IPS-15b (cell line): ENCODE results near the gene FMNL2.

Experiments
- H3K27me3 ChIP-seq: one replicate; pipeline ENCODE4 v1.6.1; 2013; ENCODE audit warnings: low read length; ENCODE audit not compliant: control insufficient read depth, insufficient read depth
- H3K36me3 ChIP-seq: one replicate; pipeline ENCODE4 v1.6.1; 2013; ENCODE audit warnings: low read length; ENCODE audit not compliant: control insufficient read depth, insufficient read depth
- H3K4me1 ChIP-seq: one replicate; pipeline ENCODE4 v1.6.1; 2013; ENCODE audit warnings: mild to moderate bottlenecking, low read length; ENCODE audit not compliant: control insufficient read depth, insufficient read depth
- H3K4me3 ChIP-seq: one replicate; pipeline ENCODE4 v1.5.1; 2013; ENCODE audit warnings: low read depth, low read length
- H3K9ac ChIP-seq: one replicate; pipeline ENCODE4 v1.6.1; 2013; ENCODE audit warnings: low read depth, mild to moderate bottlenecking, low read length
- H3K9me3 ChIP-seq: one replicate; pipeline ENCODE4 v1.6.1; 2013; ENCODE audit warnings: mild to moderate bottlenecking, low read length; ENCODE audit not compliant: control insufficient read depth, insufficient read depth

FMNL2 gene

GRCh38 chr2:152486737-152487400 lies 151.9 kb downstream of the FMNL2 start:
- Histone ChIP-seq H3K4me1 (peaks cover 12% of the 10 kb centered on the region), H3K27me3 (no peaks in the 10 kb centered on the region), H3K9me3 (no peaks in the 10 kb centered on the region), H3K4me3 (no peak overlapping the region), H3K9ac (no peak overlapping the region), H3K36me3 (no peaks in the 10 kb centered on the region)

GRCh38 chr2:152488075-152488474 lies 153.1 kb downstream of the FMNL2 start:
- Histone ChIP-seq H3K9me3 (no peaks in the 10 kb centered on the region), H3K9ac (no peak overlapping the region), H3K4me1 (peaks cover 16% of the 10 kb centered on the region), H3K27me3 (no peaks in the 10 kb centered on the region), H3K4me3 (no peak overlapping the region), H3K36me3 (no peaks in the 10 kb centered on the region)

GRCh38 chr2:152489364-152489763 lies 154.4 kb downstream of the FMNL2 start:
- Histone ChIP-seq H3K36me3 (no peaks in the 10 kb centered on the region), H3K4me3 (no peak overlapping the region), H3K4me1 (peaks cover 29% of the 10 kb centered on the region)

GRCh38 chr2:152490686-152491455 lies 155.9 kb downstream of the FMNL2 start:
- Histone ChIP-seq H3K27me3 (no peaks in the 10 kb centered on the region), H3K4me3 (no peak overlapping the region), H3K9ac (no peak overlapping the region), H3K4me1 (peaks cover 33% of the 10 kb centered on the region), H3K36me3 (no peaks in the 10 kb centered on the region), H3K9me3 (no peaks in the 10 kb centered on the region)

More at GRCh38 chr2:152489364-152489763, 154.4 kb downstream of the FMNL2 start:
- Histone ChIP-seq H3K9me3 (no peaks in the 10 kb centered on the region), H3K27me3 (no peaks in the 10 kb centered on the region), H3K9ac (no peak overlapping the region)

GRCh38 chr2:152492131-152492530 lies 157.2 kb downstream of the FMNL2 start:
- H3K4me1 ChIP-seq, result peaks cover 33% of the 10 kb centered on the region
- H3K9ac ChIP-seq, result no peak overlapping the region

GRCh38 chr2:152492911-152493310 lies 157.9 kb downstream of the FMNL2 start:
- Histone ChIP-seq H3K4me3 (peak overlapping the region; percentile 9), H3K9ac (no peak overlapping the region), H3K27me3 (no peaks in the 10 kb centered on the region), H3K9me3 (no peaks in the 10 kb centered on the region), H3K4me1 (peaks cover 33% of the 10 kb centered on the region), H3K36me3 (no peaks in the 10 kb centered on the region)

More at GRCh38 chr2:152492131-152492530, 157.2 kb downstream of the FMNL2 start:
- no peaks in the 10 kb centered on the region for H3K36me3 ChIP-seq
- no peaks in the 10 kb centered on the region for H3K9me3 ChIP-seq
- H3K4me3 ChIP-seq, result no peak overlapping the region
- H3K27me3 ChIP-seq, result no peaks in the 10 kb centered on the region

- Histone ChIP-seq H3K9ac (no peak overlapping the region), H3K4me3 (peak overlapping the region; percentile 9), H3K4me1 (peaks cover 33% of the 10 kb centered on the region), H3K27me3 (no peaks in the 10 kb centered on the region), H3K36me3 (no peaks in the 10 kb centered on the region), H3K9me3 (no peaks in the 10 kb centered on the region)
These were observed 158.4 kb downstream of the FMNL2 start for GRCh38 chr2:152493417-152493816.

- Histone ChIP-seq H3K4me1 (peaks cover 32% of the 10 kb centered on the region), H3K27me3 (no peaks in the 10 kb centered on the region), H3K36me3 (no peaks in the 10 kb centered on the region), H3K9me3 (no peaks in the 10 kb centered on the region), H3K4me3 (no peak overlapping the region), H3K9ac (no peak overlapping the region)
These were observed 159.1 kb downstream of the FMNL2 start for GRCh38 chr2:152493945-152494528.

GRCh38 chr2:152496371-152496770 lies 161.4 kb downstream of the FMNL2 start:
- H3K36me3 ChIP-seq, result no peaks in the 10 kb centered on the region
- H3K27me3 ChIP-seq, result no peaks in the 10 kb centered on the region
- no peaks in the 10 kb centered on the region for H3K9me3 ChIP-seq
- H3K4me3 ChIP-seq, result no peak overlapping the region
- H3K4me1 ChIP-seq, result peaks cover 24% of the 10 kb centered on the region
- H3K9ac ChIP-seq, result no peak overlapping the region

GRCh38 chr2:152497481-152498052 lies 162.6 kb downstream of the FMNL2 start:
- no peaks in the 10 kb centered on the region for H3K27me3 ChIP-seq
- H3K9ac ChIP-seq, result no peak overlapping the region
- H3K4me3 ChIP-seq, result no peak overlapping the region
- peaks cover 25% of the 10 kb centered on the region for H3K4me1 ChIP-seq
- H3K9me3 ChIP-seq, result no peaks in the 10 kb centered on the region
- no peaks in the 10 kb centered on the region for H3K36me3 ChIP-seq

GRCh38 chr2:152499331-152499816 lies 164.4 kb downstream of the FMNL2 start:
- peak overlapping the region; percentile 8 for H3K9ac ChIP-seq
- H3K27me3 ChIP-seq, result no peaks in the 10 kb centered on the region
- H3K9me3 ChIP-seq, result no peaks in the 10 kb centered on the region
- H3K4me3 ChIP-seq, result no peak overlapping the region
- no peaks in the 10 kb centered on the region for H3K36me3 ChIP-seq
- H3K4me1 ChIP-seq, result peaks cover 8% of the 10 kb centered on the region
